Sigmoid colon (tissue), 4 donors: Measurements from ENCODE around the gene RFPL1.

ENCODE experiments used
- POLR2AphosphoS5 ChIP-seq, 4 donors: sonication (generic); formaldehyde crosslinking; IDR thresholded peaks; one replicate each; pipeline ENCODE4 v1.6.1; 2017; ENCODE audit warnings: antibody characterized with exemption in 4 of 4
- TF ChIP-seq, protein P1 (sequence below), 4 experiments: fragments of 450-650 bp in 3 of 4; fragments of 200-600 bp in 1 of 4; IDR thresholded peaks; one replicate each; pipeline ENCODE4 v1.5.1; 2016 to 2019; ENCODE audit warnings: antibody characterized with exemption in 4 of 4, mild to moderate bottlenecking in 3 of 4, moderate library complexity in 2 of 4

DNA sequence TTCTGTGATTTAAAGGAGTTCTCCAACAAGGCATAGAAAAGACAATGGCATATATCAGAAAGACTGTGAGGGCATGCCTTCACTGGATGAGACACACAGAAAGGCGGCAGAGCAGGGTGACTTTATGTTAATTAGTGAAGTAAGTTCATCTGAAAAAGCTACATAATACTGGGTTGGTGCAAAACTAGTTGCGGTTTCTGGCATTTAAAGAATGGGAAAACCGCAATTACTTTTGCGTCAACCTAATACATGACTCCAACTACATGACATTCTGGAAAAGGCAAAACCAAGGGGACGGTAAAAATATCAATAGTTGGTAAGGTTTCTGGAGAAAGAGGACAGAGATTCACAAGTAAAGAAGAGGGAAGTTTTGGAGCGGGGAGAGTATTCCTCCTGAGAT is 5.1 kb downstream of the RFPL1 start:
- TF ChIP-seq, protein P1, sequence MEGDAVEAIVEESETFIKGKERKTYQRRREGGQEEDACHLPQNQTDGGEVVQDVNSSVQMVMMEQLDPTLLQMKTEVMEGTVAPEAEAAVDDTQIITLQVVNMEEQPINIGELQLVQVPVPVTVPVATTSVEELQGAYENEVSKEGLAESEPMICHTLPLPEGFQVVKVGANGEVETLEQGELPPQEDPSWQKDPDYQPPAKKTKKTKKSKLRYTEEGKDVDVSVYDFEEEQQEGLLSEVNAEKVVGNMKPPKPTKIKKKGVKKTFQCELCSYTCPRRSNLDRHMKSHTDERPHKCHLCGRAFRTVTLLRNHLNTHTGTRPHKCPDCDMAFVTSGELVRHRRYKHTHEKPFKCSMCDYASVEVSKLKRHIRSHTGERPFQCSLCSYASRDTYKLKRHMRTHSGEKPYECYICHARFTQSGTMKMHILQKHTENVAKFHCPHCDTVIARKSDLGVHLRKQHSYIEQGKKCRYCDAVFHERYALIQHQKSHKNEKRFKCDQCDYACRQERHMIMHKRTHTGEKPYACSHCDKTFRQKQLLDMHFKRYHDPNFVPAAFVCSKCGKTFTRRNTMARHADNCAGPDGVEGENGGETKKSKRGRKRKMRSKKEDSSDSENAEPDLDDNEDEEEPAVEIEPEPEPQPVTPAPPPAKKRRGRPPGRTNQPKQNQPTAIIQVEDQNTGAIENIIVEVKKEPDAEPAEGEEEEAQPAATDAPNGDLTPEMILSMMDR (IDR thresholded peaks at IDR 0.05): no peak
- no peak for TF ChIP-seq POLR2AphosphoS5 (IDR thresholded peaks at IDR 0.05)
